ENCODE data around the gene TMEM184B. TPM values are rescaled to one million over a fixed set of nuclear protein-coding genes. Genes with fewer than 3 reads are reported as not detected.

Gene TMEM184B
- total and polyA plus RNA-seq, 4 donors = 7.5 to 12.6 (median 9.9) TPM

DNA sequence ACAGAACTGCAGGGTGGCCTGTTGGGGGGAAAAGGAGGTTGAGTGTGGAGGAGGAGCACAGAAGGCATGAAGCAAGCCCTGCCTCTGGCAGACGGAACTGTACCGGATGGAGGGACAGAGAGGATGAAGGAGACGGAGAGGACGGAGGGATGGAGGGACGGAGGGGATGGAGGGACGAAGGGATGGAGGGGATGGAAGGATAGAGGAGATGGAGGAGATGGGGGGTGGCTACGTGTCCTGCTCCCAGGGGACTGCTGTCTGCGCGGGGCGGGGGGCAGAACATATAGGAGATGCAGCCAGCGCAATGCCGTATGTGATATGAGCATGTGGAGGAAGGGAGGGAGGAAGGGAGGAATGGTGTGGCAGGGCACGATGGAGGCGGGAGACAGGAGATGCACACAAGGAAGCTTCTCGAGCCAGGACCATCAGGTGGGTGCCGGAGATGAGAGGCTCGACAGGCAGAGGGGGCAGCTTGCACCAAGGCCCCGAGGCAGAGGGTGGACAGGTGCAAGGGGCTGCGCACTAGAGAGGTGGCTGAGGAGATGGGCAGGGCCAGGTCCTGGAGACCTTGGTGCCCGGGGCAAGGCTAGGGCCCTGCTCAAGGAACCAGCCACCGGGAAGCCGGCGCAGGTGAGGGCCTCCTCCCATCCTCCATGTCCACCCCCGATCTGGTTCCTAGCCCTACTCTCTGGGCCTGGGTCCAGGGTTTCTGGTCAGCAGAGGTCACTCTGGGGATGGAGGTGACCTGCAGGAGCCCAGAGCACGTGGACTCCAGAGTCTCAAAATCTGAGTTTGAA, 45.8 kb downstream of the TMEM184B start (continued):
- TF ChIP-seq, protein P1, sequence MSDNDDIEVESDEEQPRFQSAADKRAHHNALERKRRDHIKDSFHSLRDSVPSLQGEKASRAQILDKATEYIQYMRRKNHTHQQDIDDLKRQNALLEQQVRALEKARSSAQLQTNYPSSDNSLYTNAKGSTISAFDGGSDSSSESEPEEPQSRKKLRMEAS (IDR thresholded peaks at IDR 0.05) = no peak
- TF ChIP-seq HNF4G (IDR thresholded peaks at IDR 0.05) = no peak
- TF ChIP-seq TAF1 (conservative IDR thresholded peaks at IDR 0.05) = no peak
- no peak for TF ChIP-seq HNF4A (conservative IDR thresholded peaks at IDR 0.05)

DNA sequence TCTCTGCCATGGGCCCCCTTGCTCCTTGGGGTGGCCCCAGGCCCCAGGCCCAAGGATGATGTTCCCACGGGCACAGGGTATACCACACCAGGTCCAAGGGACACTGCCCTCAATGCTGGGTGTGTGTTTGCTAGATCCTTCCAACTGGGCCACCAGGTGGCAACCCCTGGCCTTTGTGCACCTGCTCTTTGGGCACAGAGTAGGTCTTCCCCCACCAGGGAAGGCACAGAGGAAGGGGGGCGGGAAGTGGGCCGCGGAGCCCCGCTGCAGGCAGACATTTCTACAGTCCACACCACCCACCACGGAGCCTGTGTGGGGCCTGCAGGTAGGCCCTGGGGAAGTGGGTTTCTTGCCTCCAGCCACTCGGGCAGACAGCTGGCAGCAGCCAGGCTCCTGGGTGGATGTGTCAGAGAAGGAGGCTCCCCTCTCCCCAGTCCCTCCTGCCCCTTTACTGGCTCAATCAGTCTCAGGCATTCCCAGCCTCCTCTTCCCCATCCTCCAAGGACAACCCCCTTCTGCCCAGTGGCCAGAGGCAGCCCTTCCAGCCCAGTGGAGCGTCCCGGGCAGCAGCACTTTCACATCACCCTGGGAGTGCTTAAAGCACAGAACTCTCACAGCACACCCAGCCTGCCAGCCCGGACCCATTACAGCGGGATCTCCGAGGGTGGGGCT, 49.4 kb downstream of the TMEM184B start:
- Histone ChIP-seq H3K9me3 (ENCODE audit: control insufficient read depth in 4 of 4, low read length in 3 of 4) (no peaks in the 10 kb centered on the region), H3K36me3 (ENCODE audit: control insufficient read depth in 4 of 4, insufficient read depth in 3 of 4, low read depth in 1 of 4, low read length in 3 of 4) (peaks cover 0 to 6% (median 3%) of the 10 kb centered on the region in 4 donors), H3K4me1 (ENCODE audit: control insufficient read depth in 4 of 4, insufficient read depth in 4 of 4, low read length in 3 of 4) (peaks cover 0 to 8% (median 5%) of the 10 kb centered on the region in 4 donors), H3K27me3 (ENCODE audit: control insufficient read depth in 4 of 4, insufficient read depth in 4 of 4, low read length in 3 of 4) (no peaks in the 10 kb centered on the region), H3K9ac (ENCODE audit: low read depth in 1 of 2, low read length in 2 of 2) (no peak overlapping the region), H3K27ac (ENCODE audit: low read depth in 1 of 2, low read length in 2 of 2) (no peak overlapping the region), H3K4me3 (ENCODE audit: low read depth in 1 of 3, low read length in 3 of 3) (no peak overlapping the region)
- no peak for DNase-seq (ENCODE audit: low spot score)
- TF ChIP-seq HNF4A (conservative IDR thresholded peaks at IDR 0.05) (no peak), RXRA (IDR thresholded peaks at IDR 0.05) (no peak), TAF1 (conservative IDR thresholded peaks at IDR 0.05) (no peak), SP1 (IDR thresholded peaks at IDR 0.05) (no peak)
- TF ChIP-seq, protein P1 (IDR thresholded peaks at IDR 0.05) = no peak
- TF ChIP-seq, protein P2, sequence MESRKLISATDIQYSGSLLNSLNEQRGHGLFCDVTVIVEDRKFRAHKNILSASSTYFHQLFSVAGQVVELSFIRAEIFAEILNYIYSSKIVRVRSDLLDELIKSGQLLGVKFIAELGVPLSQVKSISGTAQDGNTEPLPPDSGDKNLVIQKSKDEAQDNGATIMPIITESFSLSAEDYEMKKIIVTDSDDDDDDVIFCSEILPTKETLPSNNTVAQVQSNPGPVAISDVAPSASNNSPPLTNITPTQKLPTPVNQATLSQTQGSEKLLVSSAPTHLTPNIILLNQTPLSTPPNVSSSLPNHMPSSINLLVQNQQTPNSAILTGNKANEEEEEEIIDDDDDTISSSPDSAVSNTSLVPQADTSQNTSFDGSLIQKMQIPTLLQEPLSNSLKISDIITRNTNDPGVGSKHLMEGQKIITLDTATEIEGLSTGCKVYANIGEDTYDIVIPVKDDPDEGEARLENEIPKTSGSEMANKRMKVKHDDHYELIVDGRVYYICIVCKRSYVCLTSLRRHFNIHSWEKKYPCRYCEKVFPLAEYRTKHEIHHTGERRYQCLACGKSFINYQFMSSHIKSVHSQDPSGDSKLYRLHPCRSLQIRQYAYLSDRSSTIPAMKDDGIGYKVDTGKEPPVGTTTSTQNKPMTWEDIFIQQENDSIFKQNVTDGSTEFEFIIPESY (IDR thresholded peaks at IDR 0.05) = no peak
- WGBS = 90% methylated on average over 12 of the region's 12 CpGs

DNA sequence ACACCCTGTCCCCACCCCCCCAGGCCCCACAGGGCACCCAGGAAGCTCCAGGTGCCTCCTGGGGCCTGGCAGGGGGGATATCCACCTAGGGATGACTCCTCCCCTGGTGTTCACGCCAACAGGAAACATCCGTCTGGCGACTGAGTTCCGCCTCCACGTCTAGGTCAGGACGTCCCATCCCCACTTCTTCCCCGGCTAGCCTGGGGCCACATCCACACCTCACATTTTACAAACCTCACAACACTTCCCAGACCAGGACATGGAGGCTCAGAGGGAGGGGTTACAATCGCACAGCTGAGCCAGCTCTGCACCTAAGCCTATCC, 50.1 kb downstream of the TMEM184B start:
- Histone ChIP-seq H3K27ac (ENCODE audit: low read depth in 1 of 2, low read length in 2 of 2) (no peak overlapping the region), H3K4me3 (ENCODE audit: low read depth in 1 of 3, low read length in 3 of 3) (no peak overlapping the region), H3K36me3 (ENCODE audit: control insufficient read depth in 4 of 4, insufficient read depth in 3 of 4, low read depth in 1 of 4, low read length in 3 of 4) (peaks cover 0 to 4% (median 2%) of the 10 kb centered on the region in 4 donors), H3K4me1 (ENCODE audit: control insufficient read depth in 4 of 4, insufficient read depth in 4 of 4, low read length in 3 of 4) (peaks cover 0 to 13% (median 7%) of the 10 kb centered on the region in 4 donors), H3K27me3 (ENCODE audit: control insufficient read depth in 4 of 4, insufficient read depth in 4 of 4, low read length in 3 of 4) (no peaks in the 10 kb centered on the region), H3K9me3 (ENCODE audit: control insufficient read depth in 4 of 4, low read length in 3 of 4) (no peaks in the 10 kb centered on the region), H3K9ac (ENCODE audit: low read depth in 1 of 2, low read length in 2 of 2) (no peak overlapping the region)
- 85% methylated on average over 8 of the region's 8 CpGs for WGBS
- TF ChIP-seq TAF1 (conservative IDR thresholded peaks at IDR 0.05) (no peak), EGR1 (IDR thresholded peaks at IDR 0.05; ENCODE audit: low read depth in 2 of 2) (no peak), SP1 (IDR thresholded peaks at IDR 0.05) (no peak)
- DNase-seq (ENCODE audit: low spot score) = no peak

DNA sequence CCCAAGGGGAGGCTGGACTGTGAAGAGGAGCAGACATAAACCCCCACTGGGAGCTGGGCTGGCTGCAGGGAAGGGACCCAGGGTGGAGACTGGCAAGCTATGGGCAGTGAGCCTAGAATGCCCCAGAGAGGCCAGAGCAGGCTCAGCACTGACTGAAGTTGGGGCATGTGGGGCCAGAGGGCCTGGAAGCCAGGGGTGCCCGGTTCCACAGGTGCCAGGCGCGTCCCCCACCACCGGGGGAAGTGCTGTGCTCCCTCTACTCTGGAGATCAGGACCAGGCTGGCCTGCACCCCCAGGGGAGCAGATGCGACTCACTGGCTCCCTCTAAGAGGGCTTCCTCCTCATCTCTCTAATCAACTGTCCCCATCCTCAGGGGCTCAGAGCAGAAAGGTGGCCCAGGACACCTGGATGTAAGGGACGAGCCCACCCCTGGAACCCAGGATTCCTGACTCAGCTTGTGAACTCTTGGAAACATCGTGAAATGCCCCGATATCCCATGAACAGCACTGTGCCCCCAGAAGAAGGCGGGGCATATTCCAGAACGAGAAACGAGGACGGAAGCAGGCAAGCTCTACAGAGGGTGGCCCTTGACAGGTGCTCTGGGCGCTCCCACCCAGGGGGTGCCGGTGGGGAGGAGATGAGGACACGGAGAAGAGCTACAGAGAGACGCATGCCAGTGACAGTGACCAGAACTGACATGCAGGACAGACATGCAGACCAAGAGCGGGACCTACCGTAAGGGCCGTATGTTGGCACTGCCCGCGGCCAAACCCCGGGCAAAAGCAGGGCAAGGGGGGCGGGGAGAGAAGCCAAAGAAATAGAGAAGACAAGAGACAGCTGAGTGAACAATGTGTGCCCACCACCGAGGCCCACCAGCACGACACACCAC, 50.7 kb downstream of the TMEM184B start:
- H3K27ac ChIP-seq (ENCODE audit: low read depth in 1 of 2, low read length in 2 of 2) = no peak overlapping the region
- H3K4me1 ChIP-seq (ENCODE audit: control insufficient read depth in 4 of 4, insufficient read depth in 4 of 4, low read length in 3 of 4) = peaks cover 0 to 13% (median 7%) of the 10 kb centered on the region in 4 donors
- no peaks in the 10 kb centered on the region for H3K27me3 ChIP-seq (ENCODE audit: control insufficient read depth in 4 of 4, insufficient read depth in 4 of 4, low read length in 3 of 4)
- TF ChIP-seq TAF1 (conservative IDR thresholded peaks at IDR 0.05) = no peak
- TF ChIP-seq EGR1 (IDR thresholded peaks at IDR 0.05; ENCODE audit: low read depth in 2 of 2) = no peak
- TF ChIP-seq HNF4G (IDR thresholded peaks at IDR 0.05) = no peak
- TF ChIP-seq, protein P3, sequence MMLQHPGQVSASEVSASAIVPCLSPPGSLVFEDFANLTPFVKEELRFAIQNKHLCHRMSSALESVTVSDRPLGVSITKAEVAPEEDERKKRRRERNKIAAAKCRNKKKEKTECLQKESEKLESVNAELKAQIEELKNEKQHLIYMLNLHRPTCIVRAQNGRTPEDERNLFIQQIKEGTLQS (IDR thresholded peaks at IDR 0.05) = no peak
- no peak overlapping the region for H3K4me3 ChIP-seq (ENCODE audit: low read depth in 1 of 3, low read length in 3 of 3)
- 94% methylated on average over 25 of the region's 25 CpGs for WGBS
- peaks cover 0 to 4% (median 2%) of the 10 kb centered on the region in 4 donors for H3K36me3 ChIP-seq (ENCODE audit: control insufficient read depth in 4 of 4, insufficient read depth in 3 of 4, low read depth in 1 of 4, low read length in 3 of 4)
- H3K9ac ChIP-seq (ENCODE audit: low read depth in 1 of 2, low read length in 2 of 2) = no peak overlapping the region
- H3K9me3 ChIP-seq (ENCODE audit: control insufficient read depth in 4 of 4, low read length in 3 of 4) = no peaks in the 10 kb centered on the region
- DNase-seq (ENCODE audit: low spot score) = no peak

All from liver (tissue), 9 donors.